NCI-H460 (cell line): ENCODE results near the gene PLAC8. TPM values are rescaled to one million over a fixed set of nuclear protein-coding genes. Genes with fewer than 3 reads are reported as not detected.
"Not testable (repeated sequence)": the region's sequence is repeated elsewhere in the genome, so short reads cannot be mapped to it uniquely, and the experiment has no call there.

Experiments used
- DNase-seq: peaks from one replicate; pipeline ENCODE4 v3.0.0-alpha.2; 2016; ENCODE audit warnings: low read depth; ENCODE audit errors: extremely low read depth
- total RNA-seq: library from RNA; depleted of rRNA; stranded (reverse); fragments of >200 nt; shearing (Covaris generic); gene quantifications from 2 replicates; pipeline ENCODE4 v1.2.3, GENCODE V29; 2014; rRNA removed

Gene PLAC8
- total RNA-seq, 1 experiment from 2014 or later: 9.7 TPM

DNA sequence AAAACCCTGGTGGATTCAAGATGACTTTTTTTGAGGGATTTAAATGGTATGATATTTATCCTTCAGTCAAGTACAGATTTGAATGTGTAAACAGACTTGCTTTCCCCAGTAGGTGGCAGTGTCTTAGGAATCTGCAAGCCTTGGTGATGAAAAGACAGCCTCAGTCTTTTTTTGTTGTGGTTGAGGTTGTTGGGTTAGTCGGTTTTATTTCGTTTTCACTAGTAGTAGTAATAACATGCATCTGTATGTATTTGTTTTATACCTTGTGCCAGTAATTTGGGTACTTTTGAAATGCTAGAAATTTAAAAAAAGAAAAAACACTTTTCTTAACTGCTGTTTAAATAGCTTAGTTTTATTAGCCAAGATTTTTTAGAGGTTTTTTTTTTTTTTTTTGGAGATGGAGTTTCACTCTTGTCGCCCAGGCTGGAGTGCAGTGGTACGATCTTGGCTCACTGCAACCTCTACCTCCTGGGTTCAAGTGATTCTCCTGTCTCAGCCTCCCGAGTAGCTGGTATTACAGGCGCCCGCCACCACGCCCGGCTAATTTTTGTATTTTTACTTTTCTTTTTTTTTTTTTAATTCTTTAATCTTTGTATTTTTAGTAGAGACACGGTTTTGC, 40.3 kb downstream of the PLAC8 start:
- DNase-seq: peak; percentile 67

DNA sequence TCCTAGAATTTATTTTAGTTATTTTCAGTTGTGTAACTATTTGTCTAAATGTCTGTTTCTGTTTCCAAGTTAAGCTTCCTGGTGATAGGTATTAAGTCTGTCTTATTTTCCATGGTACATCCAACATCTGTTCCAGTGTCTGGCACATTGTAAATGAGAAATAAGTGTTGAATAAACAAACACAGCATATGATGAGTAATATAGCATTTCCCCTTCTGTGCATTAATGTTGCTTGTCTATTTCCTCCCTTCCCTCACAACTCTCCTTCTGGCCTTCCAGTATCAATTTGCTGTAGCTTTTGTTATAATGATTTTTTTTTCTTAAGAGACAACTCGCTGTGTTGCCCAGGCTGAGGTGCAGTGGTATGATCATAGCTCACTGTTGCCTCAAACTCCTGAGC, 43.4 kb downstream of the PLAC8 start:
- DNase-seq: no peak

DNA sequence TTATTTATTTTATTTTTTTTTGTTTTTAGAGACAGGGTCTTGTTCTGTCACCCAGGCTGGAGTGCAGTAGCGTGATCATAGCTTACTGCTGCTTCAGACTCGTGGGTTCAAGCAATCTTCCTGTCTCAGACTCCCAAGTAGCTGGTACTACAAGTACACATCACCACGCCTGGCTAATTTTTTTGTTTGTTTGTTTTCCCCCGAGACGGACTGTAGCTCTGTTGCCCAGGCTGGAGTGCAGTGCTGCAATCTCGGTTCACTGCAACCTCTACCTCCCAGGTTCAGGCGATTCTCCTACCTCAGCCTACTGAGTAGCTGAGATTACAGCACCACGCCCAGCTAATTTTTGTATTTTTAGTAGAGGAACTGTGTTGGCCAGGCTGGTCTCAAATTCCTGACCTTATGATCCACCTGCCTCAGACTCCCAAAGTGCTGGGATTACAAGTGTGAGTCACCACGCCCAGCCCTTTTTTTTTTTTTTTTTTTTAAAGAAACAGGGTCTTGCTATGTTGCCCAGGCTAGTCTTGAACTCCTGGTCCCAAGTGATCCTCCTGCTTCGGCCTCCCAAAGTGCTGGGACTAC, 47.4 kb downstream of the PLAC8 start:
- DNase-seq: no peak

DNA sequence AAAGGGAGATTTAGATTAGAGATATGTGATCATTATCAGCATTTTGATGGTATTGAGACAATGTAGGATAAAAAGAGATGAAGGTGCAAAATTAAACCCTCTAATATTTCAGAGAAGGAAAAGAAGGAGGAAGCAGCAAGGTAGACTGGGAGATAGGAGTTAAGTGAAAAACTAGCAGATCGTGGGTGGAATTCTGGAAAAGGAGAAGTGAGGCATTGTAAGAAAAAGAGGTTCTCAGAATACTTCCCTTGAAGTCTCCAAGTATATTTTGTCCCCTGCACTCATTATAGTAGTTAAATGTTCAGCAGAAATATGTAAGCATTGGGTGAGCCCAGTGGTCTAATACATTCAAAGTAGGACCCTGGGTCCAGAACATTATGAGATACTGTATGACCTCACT, 49.3 kb downstream of the PLAC8 start:
- DNase-seq: no peak

DNA sequence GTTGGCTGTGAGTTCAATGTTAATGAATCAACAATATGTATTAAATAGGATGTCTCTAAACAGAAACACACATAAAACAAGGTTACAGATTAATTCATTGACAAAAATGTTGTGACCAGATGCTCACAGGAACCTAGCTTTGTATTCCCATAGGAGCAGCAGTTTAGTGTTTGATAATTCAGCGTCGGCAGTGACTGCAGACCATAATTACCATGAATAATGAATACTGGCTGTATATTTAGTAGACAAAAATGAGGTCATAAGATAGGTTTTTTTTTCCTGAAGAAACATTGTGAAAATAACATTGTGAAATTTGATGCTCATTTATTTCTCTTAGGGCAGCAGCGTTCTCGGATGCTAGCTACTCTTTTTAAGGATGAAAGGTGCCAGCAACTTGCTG, 51.8 kb downstream of the PLAC8 start:
- no peak for DNase-seq

DNA sequence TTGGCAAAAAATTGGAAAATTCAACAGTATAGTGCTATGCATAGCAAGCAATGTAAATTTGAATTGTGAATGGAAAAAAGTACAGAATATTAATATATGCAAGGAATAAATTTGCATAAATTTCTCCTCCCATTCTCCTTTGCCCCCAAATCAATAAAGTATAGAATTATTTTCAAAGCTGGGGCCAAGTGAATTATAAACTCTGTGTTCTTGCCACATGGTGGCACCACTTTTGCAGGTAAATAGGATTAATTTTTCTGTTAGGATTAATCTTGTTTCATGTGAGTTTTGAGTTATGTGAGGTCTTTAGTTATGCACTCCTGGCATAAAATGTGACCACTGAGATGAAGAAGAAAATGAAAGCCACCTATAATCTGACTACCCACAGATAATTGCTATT, 59.6 kb downstream of the PLAC8 start:
- DNase-seq: peak; percentile 20

DNA sequence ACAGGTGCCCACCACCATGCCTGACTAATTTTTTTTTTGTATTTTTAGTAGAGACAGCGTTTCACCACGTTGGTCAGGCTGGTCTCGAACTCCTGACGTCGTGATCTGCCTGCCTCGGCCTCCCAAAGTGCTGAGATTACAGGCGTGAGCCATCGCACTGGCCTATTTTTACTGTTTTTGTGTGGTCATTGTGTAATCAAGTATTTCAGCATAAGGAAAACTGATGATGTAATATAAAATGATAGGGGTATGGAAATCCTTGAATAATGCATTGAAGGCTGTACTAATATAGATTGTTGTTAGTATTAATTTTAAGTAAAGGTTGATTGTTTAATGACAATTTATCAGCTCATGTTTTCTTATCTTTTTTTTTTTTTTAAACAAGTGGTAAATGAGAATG, 65.7 kb downstream of the PLAC8 start:
- DNase-seq: not testable (repeated sequence)

DNA sequence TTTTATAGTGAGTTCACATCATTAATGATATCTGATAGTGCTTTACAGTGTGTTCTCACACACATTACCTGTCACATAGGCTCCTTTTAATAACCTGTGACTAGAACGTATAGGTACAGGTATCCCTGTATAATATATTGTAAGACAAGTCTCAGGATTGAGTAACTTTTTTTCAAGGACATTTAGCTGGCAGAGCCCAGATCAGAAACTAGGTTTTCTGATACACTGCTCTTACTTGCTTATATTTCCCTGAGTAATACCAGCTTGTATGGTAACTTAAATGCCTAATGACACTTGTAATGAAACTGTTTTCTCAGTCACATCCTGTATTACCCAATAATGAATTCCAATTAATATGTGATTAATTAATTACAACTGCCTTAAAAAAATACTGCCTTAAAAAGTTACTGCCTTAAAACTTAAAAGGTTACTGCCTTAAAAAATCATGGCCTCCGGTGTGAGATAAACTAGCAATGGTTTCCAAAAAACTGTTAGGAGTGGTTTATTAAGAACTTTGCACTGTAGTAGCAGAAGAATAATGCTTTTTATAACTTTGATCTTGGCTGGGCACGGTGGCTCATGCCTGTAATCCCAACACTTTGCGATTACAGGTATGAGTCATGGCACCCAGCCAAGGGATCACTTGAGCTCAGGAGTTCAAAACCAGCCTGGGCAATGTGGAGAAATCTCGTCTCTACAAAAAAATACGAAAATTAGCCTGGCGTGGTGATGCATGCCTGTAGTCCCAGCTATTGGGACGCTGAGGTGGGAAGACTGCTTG, 67.6 kb downstream of the PLAC8 start:
- DNase-seq: no peak

DNA sequence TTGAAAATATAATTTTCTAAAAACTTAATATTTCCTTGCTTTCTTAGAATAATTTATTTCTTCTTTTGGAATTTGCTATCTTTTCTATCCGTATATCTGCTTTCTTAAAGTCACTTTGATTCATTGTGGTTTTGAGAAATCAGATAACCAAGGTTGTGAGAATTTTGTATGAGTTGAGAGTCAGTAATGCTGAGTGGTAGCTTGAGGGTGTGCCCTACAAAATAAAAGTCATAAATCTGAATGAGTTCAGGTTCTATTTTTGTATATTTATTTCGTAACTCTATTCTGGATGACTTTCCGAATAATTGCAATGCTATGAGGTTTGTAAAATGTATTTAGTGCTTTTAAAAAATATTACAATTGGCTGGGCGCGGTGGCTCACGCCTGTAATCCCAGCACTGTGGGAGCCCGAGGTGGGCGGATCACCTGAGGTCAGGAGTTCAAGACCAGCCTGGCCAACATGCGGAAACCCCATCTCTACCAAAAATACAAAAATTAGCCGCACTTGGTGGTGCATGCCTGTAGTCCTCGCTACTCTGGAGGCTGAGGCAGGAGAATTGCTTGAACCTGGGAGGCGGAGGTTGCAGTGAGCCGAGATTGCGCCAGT, 70.6 kb downstream of the PLAC8 start:
- DNase-seq: no peak

DNA sequence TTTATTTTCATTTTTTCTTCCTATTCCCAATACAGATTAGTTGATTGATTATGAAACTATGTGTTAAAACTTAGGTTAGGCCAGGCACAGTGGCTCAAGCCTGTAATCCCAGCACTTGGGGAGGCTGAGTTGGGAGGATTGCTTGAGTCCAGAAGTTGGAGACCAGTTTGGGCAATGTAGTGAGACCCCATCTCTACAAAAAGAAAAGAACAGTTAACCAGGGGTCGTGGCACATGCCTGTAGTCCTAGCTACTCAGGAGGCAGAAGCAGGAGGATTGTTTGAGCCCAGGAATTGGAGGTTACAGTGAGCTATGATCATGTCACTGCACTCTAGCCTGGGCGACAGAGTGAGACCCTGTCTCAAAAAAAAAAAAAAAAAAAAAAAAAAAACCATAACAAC, 71.4 kb downstream of the PLAC8 start:
- DNase-seq: not testable (repeated sequence)

DNA sequence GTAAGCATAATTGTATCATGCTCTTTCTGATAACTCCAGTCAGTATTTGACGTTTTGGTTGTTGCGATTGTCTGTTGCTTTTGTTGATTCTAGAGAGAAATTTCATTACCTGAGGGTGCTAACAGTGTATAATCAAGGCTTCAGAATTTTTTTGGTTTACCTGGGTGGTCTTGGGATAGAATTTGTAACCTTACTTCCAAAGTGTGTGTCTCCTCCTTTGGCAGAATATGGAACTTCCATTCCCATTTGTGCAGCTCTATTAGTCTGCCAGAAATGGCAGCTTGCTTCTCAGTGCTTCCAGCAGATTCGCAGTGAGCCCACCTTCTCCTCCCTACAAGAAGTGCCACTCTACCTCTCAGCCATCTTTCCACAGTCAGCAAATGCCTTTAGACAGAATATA, 74.3 kb downstream of the PLAC8 start:
- no peak for DNase-seq

Other genes starting within 250 kb of the PLAC8 start
- 91.0 and 104 TPM in 2 replicates for gene SEC31A, start 223.6 kb downstream of the PLAC8 start, total RNA-seq
- 6.0 and 8.9 TPM in 2 replicates for gene THAP9, start 214.0 kb downstream of the PLAC8 start, total RNA-seq
- 17.4 and 19.8 TPM in 2 replicates for gene LIN54, start 103.9 kb downstream of the PLAC8 start, total RNA-seq
- 40.4 and 55.3 TPM in 2 replicates for gene COPS4, start 79.5 kb downstream of the PLAC8 start, total RNA-seq
- gene COQ2, start 170.1 kb upstream of the PLAC8 start, total RNA-seq: 35.7 and 40.3 TPM in 2 replicates
- 4.4 and 4.8 TPM in 2 replicates for gene HPSE, start 220.1 kb upstream of the PLAC8 start, total RNA-seq